Parathyroid adenoma (tissue), 2 donors: ENCODE data around the gene DBNDD1.

ENCODE experiments used
- H2AFZ ChIP-seq: fragments of 300-600 bp; sonication (generic); one replicate; pipeline ENCODE4 v1.7.0; 2017; ENCODE audit warnings: antibody characterized with exemption, mild to moderate bottlenecking
- H3K27ac ChIP-seq: fragments of 300-600 bp; sonication (generic); one replicate; pipeline ENCODE4 v1.7.0; 2017
- H3K27me3 ChIP-seq: fragments of 300-600 bp; sonication (generic); one replicate; pipeline ENCODE4 v1.7.0; 2017; ENCODE audit warnings: low read length; ENCODE audit not compliant: control insufficient read depth, insufficient read depth
- H3K36me3 ChIP-seq: fragments of 300-600 bp; sonication (generic); one replicate; pipeline ENCODE4 v1.7.0; 2017; ENCODE audit warnings: low read length; ENCODE audit not compliant: control insufficient read depth, insufficient read depth
- H3K4me1 ChIP-seq: fragments of 300-600 bp; sonication (generic); one replicate; pipeline ENCODE4 v1.7.0; 2017; ENCODE audit warnings: control low read depth
- H3K4me2 ChIP-seq: fragments of 300-600 bp; sonication (generic); one replicate; pipeline ENCODE4 v1.7.0; 2017; ENCODE audit warnings: low read length
- H3K4me3 ChIP-seq: fragments of 300-600 bp; sonication (generic); one replicate; pipeline ENCODE4 v1.7.0; 2017; ENCODE audit warnings: low read depth, low read length
- H3K79me2 ChIP-seq: fragments of 300-600 bp; sonication (generic); one replicate; pipeline ENCODE4 v1.7.0; 2017; ENCODE audit warnings: control low read depth
- H3K9ac ChIP-seq: fragments of 300-600 bp; sonication (generic); one replicate; pipeline ENCODE4 v1.7.0; 2017; ENCODE audit warnings: mild to moderate bottlenecking
- H3K9me3 ChIP-seq: fragments of 300-600 bp; sonication (generic); one replicate; pipeline ENCODE4 v1.7.0; 2017; ENCODE audit warnings: low read length; ENCODE audit not compliant: control insufficient read depth
- CTCF ChIP-seq: fragments of 300-600 bp; sonication (generic); IDR thresholded peaks from one replicate; pipeline ENCODE4 v1.7.0; 2017; ENCODE audit warnings: antibody characterized with exemption, mild to moderate bottlenecking
- donor health status: primary hyperparathyroidism.

Gene DBNDD1

GRCh38 chr16:90047714-90048346 lies 28.6 kb upstream of the DBNDD1 start:
- Histone ChIP-seq H3K27me3 (no peaks in the 10 kb centered on the region), H3K4me3 (peak overlapping the region; percentile 43), H3K36me3 (no peaks in the 10 kb centered on the region), H2AFZ (peak overlapping the region; percentile 83), H3K9ac (no peak overlapping the region), H3K27ac (no peak overlapping the region), H3K79me2 (no peaks in the 10 kb centered on the region), H3K4me1 (peaks cover 10% of the 10 kb centered on the region), H3K4me2 (peak overlapping the region; percentile 62), H3K9me3 (no peaks in the 10 kb centered on the region)
- TF ChIP-seq CTCF = no peak

GRCh38 chr16:90046971-90047713 lies 27.9 kb upstream of the DBNDD1 start:
- Histone ChIP-seq H3K27ac (no peak overlapping the region), H3K4me2 (peak overlapping the region; percentile 62), H3K27me3 (no peaks in the 10 kb centered on the region), H2AFZ (peak overlapping the region; percentile 83), H3K36me3 (no peaks in the 10 kb centered on the region), H3K9me3 (no peaks in the 10 kb centered on the region), H3K4me1 (peaks cover 10% of the 10 kb centered on the region), H3K9ac (no peak overlapping the region), H3K79me2 (no peaks in the 10 kb centered on the region), H3K4me3 (peak overlapping the region; percentile 43)
- no peak for TF ChIP-seq CTCF

GRCh38 chr16:90046122-90046970 lies 27.1 kb upstream of the DBNDD1 start:
- H3K79me2 ChIP-seq = no peaks in the 10 kb centered on the region
- no peaks in the 10 kb centered on the region for H3K27me3 ChIP-seq
- H3K4me2 ChIP-seq = peak overlapping the region; percentile 62
- no peaks in the 10 kb centered on the region for H3K9me3 ChIP-seq
- H3K9ac ChIP-seq = no peak overlapping the region
- H3K4me1 ChIP-seq = peaks cover 10% of the 10 kb centered on the region
- H2AFZ ChIP-seq = peak overlapping the region; percentile 83
- H3K27ac ChIP-seq = no peak overlapping the region
- no peak for TF ChIP-seq CTCF
- H3K36me3 ChIP-seq = no peaks in the 10 kb centered on the region
- H3K4me3 ChIP-seq = no peak overlapping the region

- H3K79me2 ChIP-seq = no peaks in the 10 kb centered on the region
- H3K9ac ChIP-seq = no peak overlapping the region
- H3K27ac ChIP-seq = no peak overlapping the region
- no peaks in the 10 kb centered on the region for H3K27me3 ChIP-seq
- H3K4me2 ChIP-seq = no peak overlapping the region
- H3K4me3 ChIP-seq = no peak overlapping the region
- peaks cover 10% of the 10 kb centered on the region for H3K4me1 ChIP-seq
- H3K9me3 ChIP-seq = no peaks in the 10 kb centered on the region
- no peak overlapping the region for H2AFZ ChIP-seq
- no peak for TF ChIP-seq CTCF
- no peaks in the 10 kb centered on the region for H3K36me3 ChIP-seq
Measured at GRCh38 chr16:90044111-90044551, 24.9 kb upstream of the DBNDD1 start.
